ENCODE results near the gene SPTB. TPM values are rescaled to one million over a fixed set of nuclear protein-coding genes. Genes with fewer than 3 reads are reported as not detected.

SPTB gene
- total and polyA plus RNA-seq, 9 of the 15 experiments (the other 6 are each of a cell fraction or from before 2014, with no cell fraction given): 0.21 to 45.9 (median 11.7) TPM

- TF ChIP-seq CHAMP1 (IDR thresholded peaks at IDR 0.05) (no peak), GABPB1 (CRISPR knock-in tag; IDR thresholded peaks at IDR 0.05) (no peak), CCAR2 (IDR thresholded peaks at IDR 0.05; ENCODE audit: low read depth, low read length) (no peak), THAP12 (CRISPR knock-in tag; IDR thresholded peaks at IDR 0.05) (no peak), TSHZ1 (CRISPR knock-in tag; IDR thresholded peaks at IDR 0.05) (no peak)
Observed at GRCh38 chr14:64769096-64770020, 110.3 kb downstream of the SPTB start (continued).

Measured in K562 (cell line).